ENCODE measurements around the gene HNMT.
"Not testable (repeated sequence)": the region's sequence is repeated elsewhere in the genome, so short reads cannot be mapped to it uniquely, and the experiment has no call there.

The HNMT gene

DNA sequence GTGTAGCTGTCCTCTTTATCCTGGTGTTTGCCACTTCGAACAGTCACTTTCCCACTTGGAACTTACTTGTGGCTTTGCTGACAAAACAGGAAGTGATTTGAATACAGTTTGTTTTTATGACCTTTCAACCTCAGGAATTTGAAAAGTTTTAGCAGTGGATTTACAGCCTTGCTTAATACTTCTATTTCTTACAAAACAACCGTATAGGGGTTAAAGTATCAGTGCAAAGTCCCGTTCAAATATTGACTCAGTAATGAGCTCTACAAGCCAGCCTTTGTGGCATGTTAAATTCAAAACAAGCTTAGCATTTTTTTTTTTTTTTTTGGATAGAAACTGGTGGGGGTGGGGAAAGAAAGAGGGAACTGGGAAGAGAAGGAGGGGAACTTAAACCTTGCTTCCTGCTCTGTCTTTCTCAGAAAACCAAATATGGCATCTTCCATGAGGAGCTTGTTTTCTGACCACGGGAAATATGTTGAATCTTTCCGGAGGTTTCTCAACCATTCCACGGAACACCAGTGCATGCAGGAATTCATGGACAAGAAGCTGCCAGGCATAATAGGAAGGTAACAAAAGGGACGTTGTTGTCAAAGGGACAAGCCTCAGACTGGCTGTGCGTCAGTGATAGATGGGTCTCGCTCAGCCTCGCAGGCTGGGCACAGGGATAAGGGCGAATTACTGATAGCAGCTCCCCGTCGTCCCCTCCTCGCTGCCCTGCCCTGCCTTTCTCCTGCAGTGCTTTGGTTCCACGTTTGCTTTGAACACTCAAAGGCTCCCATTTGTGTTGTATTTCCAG, at the start of gene HNMT:
Gene HNMT (plus strand): TSS at position 408 of the 793 bp plus-strand sequence. CDS start 19 bp downstream, at position 427.
- peak; percentile 84 for DNase-seq (ENCODE audit: low spot score)

- DNase-seq (ENCODE audit: low spot score), result no peak
Observed at GRCh38 chr2:137921105-137921880, 43.0 kb upstream of the HNMT start.

GRCh38 chr2:137922171-137922570, 42.1 kb upstream of the HNMT start:
- not testable (repeated sequence) for DNase-seq (ENCODE audit: low spot score)

- no peak for DNase-seq (ENCODE audit: low spot score)
Observed at GRCh38 chr2:137924019-137924418, 40.3 kb upstream of the HNMT start.

DNA sequence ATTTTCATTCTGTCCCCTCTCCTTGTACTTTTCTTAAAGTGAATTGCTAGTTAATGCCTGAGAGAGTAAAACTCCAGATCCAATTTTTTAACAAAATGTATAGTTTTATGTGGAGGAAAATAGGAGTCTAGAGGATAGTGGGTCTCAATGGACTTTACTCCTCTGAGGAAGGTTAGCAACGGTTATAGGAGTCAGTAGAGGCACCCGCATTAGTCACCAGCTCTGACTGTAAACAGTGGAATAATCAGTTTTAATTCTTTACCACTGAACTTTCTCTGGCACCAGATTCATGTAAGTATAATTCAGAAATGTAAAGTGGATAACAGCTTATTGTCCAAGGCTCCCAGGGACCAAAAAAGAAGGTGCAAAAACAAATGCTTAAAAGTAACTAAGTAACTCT, 38.7 kb upstream of the HNMT start:
- no peak for DNase-seq (ENCODE audit: low spot score)

- no peak for DNase-seq (ENCODE audit: low spot score)
Observed at GRCh38 chr2:137927846-137928245, 36.4 kb upstream of the HNMT start.

DNA sequence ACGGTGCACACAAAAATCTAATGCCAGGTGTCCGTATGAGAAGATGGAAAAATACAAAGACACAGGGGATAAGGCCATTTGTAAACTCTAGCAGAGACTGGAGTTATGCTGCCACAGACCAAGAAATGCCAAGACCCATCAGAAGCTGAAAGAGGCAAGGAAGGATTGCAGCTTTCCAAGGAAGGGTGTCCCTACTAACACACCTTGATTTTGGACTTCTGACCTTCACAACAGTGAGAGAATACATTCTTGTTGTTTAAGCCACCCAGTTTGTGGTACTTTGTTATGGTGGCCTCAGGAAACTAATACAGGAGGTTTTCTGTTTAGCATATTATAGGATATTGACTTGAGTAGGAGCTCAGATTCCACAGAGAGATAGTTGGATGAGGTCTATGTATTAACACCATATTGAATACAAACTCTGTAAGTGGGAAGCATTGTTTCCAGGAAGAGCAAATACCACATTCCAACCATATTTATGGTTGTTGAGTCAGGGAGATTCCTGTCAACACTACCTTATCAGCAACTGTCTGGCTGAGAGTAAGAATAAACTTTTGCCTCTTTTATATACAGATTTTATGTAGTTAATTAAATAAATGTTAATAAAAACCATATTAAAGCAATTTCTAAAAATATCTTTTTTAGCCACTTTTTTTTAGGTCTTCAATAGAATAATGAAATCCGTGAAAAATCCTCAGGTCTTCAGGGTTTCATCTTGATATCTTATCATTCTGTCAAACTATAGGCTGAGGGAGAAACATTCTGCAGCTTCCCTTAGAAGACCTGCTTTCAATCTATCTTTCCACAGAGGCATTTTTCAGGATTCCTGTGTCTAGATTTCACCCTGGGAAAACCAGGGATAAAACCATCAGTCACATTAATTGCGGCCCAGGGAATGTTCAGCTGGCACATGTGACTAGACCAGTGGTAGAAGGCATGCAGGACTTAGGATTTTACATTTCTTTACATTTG, 35.4 kb upstream of the HNMT start:
- no peak for DNase-seq (ENCODE audit: low spot score)

DNA sequence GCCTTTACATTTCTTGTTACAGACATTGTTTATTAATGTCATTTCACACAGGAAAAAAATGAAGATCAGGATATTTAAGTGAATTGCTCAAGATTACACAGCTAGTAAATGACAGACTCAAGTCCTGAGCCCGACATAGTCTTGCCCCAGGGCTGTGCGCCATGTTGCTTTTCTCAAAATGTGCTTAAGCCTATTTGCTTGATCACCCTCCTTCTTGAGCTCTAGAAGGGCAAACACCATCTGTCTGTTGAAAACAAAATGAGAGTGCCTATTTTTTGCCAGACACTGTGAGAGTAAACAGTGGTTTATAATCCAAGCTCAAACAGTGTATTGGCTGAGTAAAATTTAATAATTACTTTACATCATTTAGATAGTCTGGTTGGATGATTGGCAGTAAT, 34.8 kb upstream of the HNMT start:
- DNase-seq (ENCODE audit: low spot score), result no peak

- no peak for DNase-seq (ENCODE audit: low spot score)
Observed at GRCh38 chr2:137930146-137930545, 34.1 kb upstream of the HNMT start.

- no peak for DNase-seq (ENCODE audit: low spot score)
Observed at GRCh38 chr2:137935591-137935990, 28.7 kb upstream of the HNMT start.

GRCh38 chr2:137937246-137937645, 27.0 kb upstream of the HNMT start:
- DNase-seq (ENCODE audit: low spot score), result no peak

DNA sequence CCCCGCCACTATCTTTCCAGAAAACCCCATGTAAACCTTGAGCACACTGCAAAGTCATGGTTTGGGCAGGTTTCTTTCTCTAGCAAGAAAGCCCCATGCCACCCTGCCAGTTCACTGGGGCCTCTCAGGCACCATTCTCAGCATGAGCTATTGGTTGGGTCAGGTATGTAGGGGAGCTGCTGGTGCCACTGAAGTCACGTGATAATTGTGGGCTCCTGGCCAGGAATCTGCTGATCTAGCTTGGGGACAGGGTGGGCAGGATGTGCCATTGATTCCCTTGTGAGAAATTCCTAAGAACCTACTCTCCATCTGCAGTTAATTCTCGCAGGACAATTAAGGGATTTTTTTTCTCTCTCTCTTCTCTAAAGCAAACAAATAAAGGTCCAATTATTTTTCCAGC, 26.5 kb upstream of the HNMT start:
- DNase-seq (ENCODE audit: low spot score), result no peak

- DNase-seq (ENCODE audit: low spot score), result no peak
Observed at GRCh38 chr2:137938204-137938603, 26.1 kb upstream of the HNMT start.

- no peak for DNase-seq (ENCODE audit: low spot score)
Observed at GRCh38 chr2:137939026-137939425, 25.2 kb upstream of the HNMT start.

- no peak for DNase-seq (ENCODE audit: low spot score)
Observed at GRCh38 chr2:137940154-137940553, 24.1 kb upstream of the HNMT start.

DNA sequence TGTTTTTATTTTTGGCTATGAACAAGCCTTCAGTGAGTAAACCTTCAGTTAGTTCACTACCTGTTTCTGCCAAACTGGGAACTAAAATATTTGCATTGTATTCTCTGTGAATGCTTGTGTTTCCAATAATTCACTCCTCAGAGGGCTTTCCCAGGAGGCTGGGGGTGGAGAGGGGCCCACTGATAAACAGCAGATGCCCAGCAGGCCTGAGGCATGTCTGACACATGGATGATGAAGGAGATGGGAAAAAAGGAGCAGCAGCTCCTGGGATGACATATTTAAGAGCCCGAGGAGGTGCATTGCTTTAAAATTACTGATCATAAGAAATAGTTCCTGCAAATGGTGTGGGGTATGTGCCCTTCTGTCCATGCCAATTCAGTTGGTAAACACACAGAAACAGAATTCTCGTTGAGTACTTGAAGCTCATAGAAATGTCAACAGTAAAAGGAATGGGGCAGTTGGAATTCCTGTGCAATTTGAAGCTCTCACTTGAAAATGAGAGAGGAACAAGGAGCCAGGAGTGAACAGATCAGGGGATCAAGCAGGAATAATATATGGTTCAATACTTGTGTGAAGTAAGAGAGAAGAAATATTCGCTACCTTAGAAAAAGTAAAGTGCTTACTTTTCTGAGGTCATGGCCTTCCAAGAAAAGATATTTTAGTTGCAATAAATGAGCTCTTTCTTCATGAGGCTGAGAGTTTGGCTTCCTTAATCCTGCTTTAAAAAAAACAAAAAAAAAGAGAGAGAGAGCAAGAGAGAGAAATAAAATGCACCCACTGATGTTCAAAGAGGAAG, 22.0 kb upstream of the HNMT start:
- no peak for DNase-seq (ENCODE audit: low spot score)

- DNase-seq (ENCODE audit: low spot score), result no peak
Observed at GRCh38 chr2:137942833-137943677, 21.2 kb upstream of the HNMT start.

DNA sequence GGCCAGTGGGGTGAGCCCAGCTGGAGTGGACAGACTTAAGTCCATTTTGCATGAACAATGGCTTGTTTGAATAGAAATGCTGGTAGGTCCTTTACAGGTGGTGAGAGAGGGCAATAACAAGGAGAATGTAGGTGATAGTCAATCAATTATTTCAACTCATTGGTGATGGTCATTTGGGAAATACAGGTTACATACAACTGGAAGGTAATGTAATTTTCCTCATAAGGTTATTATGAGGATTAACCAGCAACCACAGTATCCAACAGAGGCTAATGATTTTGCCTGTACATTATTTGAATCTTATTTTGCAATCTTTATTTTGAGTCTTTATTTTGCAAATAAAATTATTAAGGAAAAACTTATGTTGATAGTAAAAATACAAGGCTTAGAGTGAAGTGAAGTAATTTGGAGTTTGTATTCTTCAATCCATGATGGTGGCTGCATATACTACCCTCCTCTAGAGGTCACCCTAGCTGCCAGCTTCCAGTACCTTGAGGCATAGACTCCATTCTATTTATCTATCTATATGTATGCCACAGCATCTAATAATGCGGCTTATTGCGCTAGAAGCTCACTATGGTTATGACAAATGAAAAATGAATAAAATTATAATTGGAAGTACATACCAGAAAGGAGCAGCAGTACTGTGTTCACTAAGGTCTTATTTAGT, 20.5 kb upstream of the HNMT start:
- DNase-seq (ENCODE audit: low spot score), result no peak

DNA sequence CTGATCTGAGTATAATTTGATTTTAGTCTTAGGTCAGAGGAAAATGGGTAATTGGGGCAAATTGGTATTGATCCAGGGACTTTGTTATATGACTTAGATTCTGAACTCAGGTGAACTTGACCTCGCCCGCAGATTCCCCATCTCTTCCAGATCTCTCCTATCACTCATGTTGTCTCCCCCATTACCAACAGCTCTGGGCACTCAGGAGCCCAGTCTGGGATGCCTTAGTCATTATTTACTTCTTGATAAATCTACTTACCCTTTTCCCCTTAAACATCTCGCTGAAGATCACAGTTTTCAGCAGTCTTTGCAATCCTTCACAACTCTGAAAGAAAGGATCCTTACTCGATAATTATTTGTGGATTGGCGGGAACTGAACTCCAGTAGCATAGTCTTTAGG, 19.6 kb upstream of the HNMT start:
- no peak for DNase-seq (ENCODE audit: low spot score)

- DNase-seq (ENCODE audit: low spot score), result no peak
Observed at GRCh38 chr2:137945229-137945628, 19.0 kb upstream of the HNMT start.
